Esophagus (tissue), 2 donors: ENCODE results near the gene SLX4. TPM values are rescaled to one million over a fixed set of nuclear protein-coding genes. Genes with fewer than 3 reads are reported as not detected.

Source experiments
- H3K27ac ChIP-seq, 2 donors: one replicate each; pipeline ENCODE4 v1.5.1; 2013; ENCODE audit warnings: low read depth in 2 of 2, mild to moderate bottlenecking in 2 of 2, inconsistent platforms in 1 of 2, low read length in 1 of 2, moderate library complexity in 1 of 2
- H3K27me3 ChIP-seq, 2 donors: one replicate each; pipeline ENCODE4 v1.6.1; 2013; ENCODE audit warnings: low read length in 2 of 2, control low read depth in 1 of 2, mild to moderate bottlenecking in 1 of 2; ENCODE audit not compliant: insufficient read depth in 2 of 2, control insufficient read depth in 1 of 2
- H3K36me3 ChIP-seq, 2 donors: one replicate each; pipeline ENCODE4 v1.6.1; 2013; ENCODE audit warnings: low read length in 1 of 2; ENCODE audit not compliant: control insufficient read depth in 2 of 2, insufficient read depth in 2 of 2
- H3K4me1 ChIP-seq, 2 donors: one replicate each; pipeline ENCODE4 v1.6.1; 2013; ENCODE audit warnings: low read length in 1 of 2; ENCODE audit not compliant: control insufficient read depth in 2 of 2, insufficient read depth in 2 of 2
- H3K4me3 ChIP-seq, 2 donors: one replicate each; pipeline ENCODE4 v1.5.1; 2013; ENCODE audit warnings: low read length in 2 of 2, mild to moderate bottlenecking in 2 of 2, low read depth in 1 of 2, moderate library complexity in 1 of 2
- H3K9me3 ChIP-seq, 2 donors: one replicate each; pipeline ENCODE4 v1.6.1; 2013; ENCODE audit warnings: mild to moderate bottlenecking in 2 of 2, low read depth in 1 of 2, low read length in 1 of 2, moderate library complexity in 1 of 2; ENCODE audit not compliant: control insufficient read depth in 2 of 2, insufficient read depth in 1 of 2
- WGBS, 2 donors: extraction: QIAGEN DNeasy Blood & Tissue Kit; methylation state at CpG; one replicate each; pipeline ENCODE4 v1.1.7; 2013; 5-methylcytosine and 5-hydroxymethylcytosine counted together
- polyA plus RNA-seq, 2 donors: library from polyadenylated mRNA; stranded (reverse); fragments of 200-250 nt; gene quantifications; one replicate each; pipeline ENCODE4 v1.2.3, GENCODE V29; 2013
- donor health status: healthy with polysubstance abuse.
- donor health status: Bipolar disorder and iron deficiency.

Gene SLX4
- polyA plus RNA-seq, 2 donors: 1.6 to 3.5 TPM

- H3K27ac ChIP-seq: no peak overlapping the region
- no peak overlapping the region for H3K4me3 ChIP-seq
- no peaks in the 10 kb centered on the region for H3K9me3 ChIP-seq
- peaks cover 0 to 2% of the 10 kb centered on the region in 2 donors for H3K4me1 ChIP-seq
- 95 to 96% methylated on average over 22 of the region's 22 CpGs for WGBS, 2 donors
- H3K27me3 ChIP-seq: no peaks in the 10 kb centered on the region
- H3K36me3 ChIP-seq: peaks cover 0 to 3% of the 10 kb centered on the region in 2 donors
These were observed 16.9 kb downstream of the SLX4 start for GRCh38 chr16:3594316-3595109.

GRCh38 chr16:3592559-3592958 is 18.8 kb downstream of the SLX4 start:
- Histone ChIP-seq H3K27me3 (no peaks in the 10 kb centered on the region), H3K4me3 (no peak overlapping the region), H3K27ac (no peak overlapping the region), H3K4me1 (peaks cover 0 to 2% of the 10 kb centered on the region in 2 donors), H3K9me3 (no peaks in the 10 kb centered on the region), H3K36me3 (peaks cover 0 to 3% of the 10 kb centered on the region in 2 donors)
- 96 to 99% methylated on average over 12 of the region's 12 CpGs for WGBS, 2 donors

- Histone ChIP-seq H3K27ac (no peak overlapping the region), H3K36me3 (no peaks in the 10 kb centered on the region)
- 95 to 97% methylated on average over 6 of the region's 6 CpGs for WGBS, 2 donors
These were observed 19.4 kb downstream of the SLX4 start for GRCh38 chr16:3591991-3592390.

GRCh38 chr16:3591436-3591803 is 20.0 kb downstream of the SLX4 start:
- peak overlapping the region; percentile 63 to 69 for H3K27ac ChIP-seq
- peaks cover 0 to 2% of the 10 kb centered on the region in 2 donors for H3K4me1 ChIP-seq
- WGBS, 2 donors: 88 to 90% methylated on average over 5 of the region's 5 CpGs

More at GRCh38 chr16:3591991-3592390, 19.4 kb downstream of the SLX4 start:
- peaks cover 0 to 2% of the 10 kb centered on the region in 2 donors for H3K4me1 ChIP-seq
- H3K4me3 ChIP-seq: no peak overlapping the region
- no peaks in the 10 kb centered on the region for H3K9me3 ChIP-seq
- no peaks in the 10 kb centered on the region for H3K27me3 ChIP-seq

GRCh38 chr16:3590736-3591435 is 20.5 kb downstream of the SLX4 start:
- no peak overlapping the region for H3K4me3 ChIP-seq
- H3K36me3 ChIP-seq: no peaks in the 10 kb centered on the region
- peaks cover 0 to 2% of the 10 kb centered on the region in 2 donors for H3K4me1 ChIP-seq
- WGBS, 2 donors: 83 to 88% methylated on average over 27 of the region's 27 CpGs
- no peaks in the 10 kb centered on the region for H3K9me3 ChIP-seq
- H3K27me3 ChIP-seq: no peaks in the 10 kb centered on the region
- H3K27ac ChIP-seq: peak overlapping the region; percentile 63 to 69

More at GRCh38 chr16:3591436-3591803, 20.0 kb downstream of the SLX4 start:
- Histone ChIP-seq H3K9me3 (no peaks in the 10 kb centered on the region), H3K36me3 (no peaks in the 10 kb centered on the region), H3K4me3 (no peak overlapping the region), H3K27me3 (no peaks in the 10 kb centered on the region)

GRCh38 chr16:3589991-3590701 is 21.3 kb downstream of the SLX4 start:
- Histone ChIP-seq H3K9me3 (no peaks in the 10 kb centered on the region), H3K27me3 (no peaks in the 10 kb centered on the region), H3K27ac (no peak overlapping the region), H3K4me3 (no peak overlapping the region), H3K36me3 (no peaks in the 10 kb centered on the region), H3K4me1 (peaks cover 0 to 2% of the 10 kb centered on the region in 2 donors)
- WGBS, 2 donors: 92% methylated on average over 25 of the region's 25 CpGs

GRCh38 chr16:3589441-3589921 is 21.9 kb downstream of the SLX4 start:
- Histone ChIP-seq H3K4me1 (peaks cover 0 to 2% of the 10 kb centered on the region in 2 donors), H3K36me3 (peaks cover 0 to under 1% of the 10 kb centered on the region in 2 donors), H3K27me3 (no peaks in the 10 kb centered on the region), H3K27ac (no peak overlapping the region), H3K4me3 (no peak overlapping the region), H3K9me3 (no peaks in the 10 kb centered on the region)
- WGBS, 2 donors: 89 to 92% methylated on average over 27 of the region's 27 CpGs

- H3K27me3 ChIP-seq: no peaks in the 10 kb centered on the region
- peaks cover 0 to 2% of the 10 kb centered on the region in 2 donors for H3K4me1 ChIP-seq
- no peak overlapping the region for H3K27ac ChIP-seq
- 95 to 96% methylated on average over 20 to 22 of the region's 22 CpGs for WGBS, 2 donors
- H3K4me3 ChIP-seq: no peak overlapping the region
- peaks cover 0 to 3% of the 10 kb centered on the region in 2 donors for H3K36me3 ChIP-seq
- no peaks in the 10 kb centered on the region for H3K9me3 ChIP-seq
These were observed 22.4 kb downstream of the SLX4 start for GRCh38 chr16:3589001-3589400.

- H3K36me3 ChIP-seq: peaks cover 0 to 14% of the 10 kb centered on the region in 2 donors
- peaks cover 0 to 2% of the 10 kb centered on the region in 2 donors for H3K4me1 ChIP-seq
- H3K27me3 ChIP-seq: no peaks in the 10 kb centered on the region
- H3K27ac ChIP-seq: no peak overlapping the region
- no peak overlapping the region for H3K4me3 ChIP-seq
- H3K9me3 ChIP-seq: no peaks in the 10 kb centered on the region
- 75 to 80% methylated on average over 15 of the region's 15 CpGs for WGBS, 2 donors
These were observed 23.8 kb downstream of the SLX4 start for GRCh38 chr16:3587547-3588110.
